Skeletal muscle satellite cell (primary cell): Measurements from ENCODE around the gene ADK.
"Not testable (repeated sequence)": the region's sequence is repeated elsewhere in the genome, so short reads cannot be mapped to it uniquely, and the experiment has no call there.

ENCODE experiments used
- H3K27me3 ChIP-seq: 2 replicates; pipeline ENCODE4 v1.7.0; 2013; ENCODE audit warnings: low read length; ENCODE audit not compliant: control insufficient read depth, insufficient read depth
- H3K36me3 ChIP-seq: 2 replicates; pipeline ENCODE4 v1.7.0; 2013; ENCODE audit warnings: mild to moderate bottlenecking, control low read depth, low read length; ENCODE audit not compliant: insufficient read depth
- H3K4me1 ChIP-seq: 2 replicates; pipeline ENCODE4 v1.7.0; 2013; ENCODE audit warnings: low read length; ENCODE audit not compliant: control insufficient read depth, insufficient read depth
- H3K4me2 ChIP-seq: 2 replicates; pipeline ENCODE4 v1.7.0; 2013; ENCODE audit warnings: mild to moderate bottlenecking, low read length
- H3K4me3 ChIP-seq: 2 replicates; pipeline ENCODE4 v1.7.0; 2013; ENCODE audit warnings: low read length
- H3K9ac ChIP-seq: 2 replicates; pipeline ENCODE4 v1.7.0; 2013; ENCODE audit warnings: mild to moderate bottlenecking, low read depth, low read length, moderate library complexity
- H3K9me3 ChIP-seq: replicated peaks from 2 replicates; pipeline ENCODE4 v1.7.0; 2013; ENCODE audit warnings: mild to moderate bottlenecking, control low read depth, low read length

The ADK gene

DNA sequence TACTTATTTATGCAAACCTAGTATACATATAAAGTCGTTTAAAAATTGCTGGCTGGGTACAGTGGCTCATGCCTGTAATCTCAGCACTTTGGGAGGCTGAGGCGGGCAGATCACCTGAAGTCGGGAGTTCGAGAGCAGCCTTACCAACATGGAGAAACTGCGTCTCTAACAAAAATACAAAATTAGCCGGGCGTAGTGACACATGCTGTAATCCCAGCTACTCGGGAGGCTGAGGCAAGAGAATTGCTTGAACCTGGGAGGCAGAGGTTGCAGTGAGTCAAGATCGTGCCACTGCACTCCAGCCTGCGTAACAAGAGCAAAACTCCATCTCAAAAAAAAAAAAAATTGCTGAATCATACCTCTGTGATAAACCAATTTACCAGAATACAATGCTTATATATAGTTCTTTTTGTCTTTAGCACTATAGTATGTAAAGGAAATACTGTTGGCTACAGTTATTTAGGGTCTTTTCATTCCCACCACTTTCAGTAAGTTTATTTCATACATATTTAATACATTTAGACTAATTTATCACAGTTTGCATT lies 325.2 kb downstream of the ADK start:
- H3K4me2 ChIP-seq, H3K4me1 ChIP-seq, H3K9ac ChIP-seq, H3K4me3 ChIP-seq, H3K36me3 ChIP-seq, H3K9me3 ChIP-seq, H3K27me3 ChIP-seq: not testable (repeated sequence)

GRCh38 chr10:74480778-74481177 lies 329.8 kb downstream of the ADK start:
- Histone ChIP-seq H3K4me3 (no peak overlapping the region), H3K4me1 (no peaks in the 10 kb centered on the region), H3K4me2 (no peak overlapping the region), H3K9ac (no peak overlapping the region), H3K36me3 (no peaks in the 10 kb centered on the region), H3K9me3 (no peaks in the 10 kb centered on the region), H3K27me3 (no peaks in the 10 kb centered on the region)

DNA sequence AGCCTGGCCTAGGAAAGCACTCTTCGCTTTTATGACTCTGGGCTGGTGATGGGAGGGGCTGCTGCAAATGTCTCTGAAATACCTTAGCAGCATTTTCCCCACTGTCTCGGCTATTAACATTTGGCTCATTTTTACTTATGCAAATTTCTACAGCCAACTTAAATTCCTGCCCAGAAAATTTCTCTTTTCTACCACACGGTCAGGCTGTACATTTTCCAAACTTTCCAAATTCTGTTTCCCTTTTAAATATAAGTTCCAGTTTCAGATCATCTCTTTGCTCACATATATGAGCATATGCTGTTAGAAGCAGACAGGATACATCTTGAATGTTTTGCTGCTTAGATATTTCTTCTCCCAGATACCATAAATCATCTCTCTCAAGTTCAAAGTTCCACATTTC lies 332.3 kb downstream of the ADK start:
- Histone ChIP-seq H3K4me3 (no peak overlapping the region), H3K27me3 (no peaks in the 10 kb centered on the region), H3K36me3 (no peaks in the 10 kb centered on the region), H3K9me3 (no peaks in the 10 kb centered on the region), H3K4me1 (no peaks in the 10 kb centered on the region), H3K4me2 (no peak overlapping the region), H3K9ac (no peak overlapping the region)

DNA sequence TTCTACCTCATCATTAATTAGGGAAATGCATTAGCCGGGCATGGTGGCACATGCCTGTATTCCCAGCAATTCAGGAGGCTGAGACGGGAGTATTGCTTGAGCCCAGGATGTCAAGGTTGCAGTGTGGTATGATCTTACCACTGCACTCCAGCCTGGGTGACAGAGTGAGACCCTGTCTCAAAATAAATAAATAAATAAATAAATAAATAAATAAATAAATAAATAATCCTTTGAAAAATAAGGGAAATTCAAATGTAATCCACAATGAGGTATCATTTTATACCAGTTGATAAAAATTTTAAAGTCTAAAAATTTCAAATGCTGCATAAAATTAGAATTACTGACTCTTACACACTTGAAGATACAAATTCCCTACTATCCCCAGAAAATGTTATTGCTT lies 334.3 kb downstream of the ADK start:
- no peak overlapping the region for H3K9ac ChIP-seq
- H3K4me1 ChIP-seq, result no peaks in the 10 kb centered on the region
- no peaks in the 10 kb centered on the region for H3K9me3 ChIP-seq
- H3K36me3 ChIP-seq, result no peaks in the 10 kb centered on the region
- H3K4me2 ChIP-seq, result no peak overlapping the region
- H3K4me3 ChIP-seq, result no peak overlapping the region
- no peaks in the 10 kb centered on the region for H3K27me3 ChIP-seq

GRCh38 chr10:74486659-74487058 lies 335.6 kb downstream of the ADK start:
- H3K9ac ChIP-seq, result no peak overlapping the region
- no peaks in the 10 kb centered on the region for H3K27me3 ChIP-seq
- H3K4me3 ChIP-seq, result no peak overlapping the region
- H3K4me1 ChIP-seq, result no peaks in the 10 kb centered on the region
- H3K9me3 ChIP-seq, result no peaks in the 10 kb centered on the region
- H3K4me2 ChIP-seq, result no peak overlapping the region
- H3K36me3 ChIP-seq, result no peaks in the 10 kb centered on the region

- Histone ChIP-seq H3K36me3 (no peaks in the 10 kb centered on the region), H3K9ac (no peak overlapping the region), H3K4me3 (no peak overlapping the region), H3K9me3 (no peaks in the 10 kb centered on the region), H3K4me1 (no peaks in the 10 kb centered on the region), H3K27me3 (no peaks in the 10 kb centered on the region), H3K4me2 (no peak overlapping the region)
Measured at GRCh38 chr10:74488907-74489306, 337.9 kb downstream of the ADK start.

- Histone ChIP-seq H3K36me3 (no peaks in the 10 kb centered on the region), H3K4me2 (no peak overlapping the region), H3K4me3 (no peak overlapping the region), H3K27me3 (no peaks in the 10 kb centered on the region), H3K4me1 (no peaks in the 10 kb centered on the region), H3K9ac (no peak overlapping the region), H3K9me3 (no peaks in the 10 kb centered on the region)
Measured at GRCh38 chr10:74490551-74490950, 339.5 kb downstream of the ADK start.

GRCh38 chr10:74491014-74491413 lies 340.0 kb downstream of the ADK start:
- H3K4me2 ChIP-seq, result no peak overlapping the region
- H3K36me3 ChIP-seq, result no peaks in the 10 kb centered on the region
- no peaks in the 10 kb centered on the region for H3K27me3 ChIP-seq
- no peak overlapping the region for H3K9ac ChIP-seq
- no peaks in the 10 kb centered on the region for H3K4me1 ChIP-seq
- H3K9me3 ChIP-seq, result no peaks in the 10 kb centered on the region
- H3K4me3 ChIP-seq, result no peak overlapping the region

- H3K4me2 ChIP-seq, H3K9ac ChIP-seq, H3K27me3 ChIP-seq, H3K36me3 ChIP-seq, H3K9me3 ChIP-seq, H3K4me3 ChIP-seq: not testable (repeated sequence)
- peaks cover 14% of the 10 kb centered on the region for H3K4me1 ChIP-seq
Measured at GRCh38 chr10:74496276-74496675, 345.3 kb downstream of the ADK start.

- H3K4me2 ChIP-seq, H3K4me3 ChIP-seq, H3K9ac ChIP-seq, H3K9me3 ChIP-seq, H3K36me3 ChIP-seq, H3K27me3 ChIP-seq: not testable (repeated sequence)
- peaks cover 34% of the 10 kb centered on the region for H3K4me1 ChIP-seq
Measured at GRCh38 chr10:74498664-74499063, 347.6 kb downstream of the ADK start.

DNA sequence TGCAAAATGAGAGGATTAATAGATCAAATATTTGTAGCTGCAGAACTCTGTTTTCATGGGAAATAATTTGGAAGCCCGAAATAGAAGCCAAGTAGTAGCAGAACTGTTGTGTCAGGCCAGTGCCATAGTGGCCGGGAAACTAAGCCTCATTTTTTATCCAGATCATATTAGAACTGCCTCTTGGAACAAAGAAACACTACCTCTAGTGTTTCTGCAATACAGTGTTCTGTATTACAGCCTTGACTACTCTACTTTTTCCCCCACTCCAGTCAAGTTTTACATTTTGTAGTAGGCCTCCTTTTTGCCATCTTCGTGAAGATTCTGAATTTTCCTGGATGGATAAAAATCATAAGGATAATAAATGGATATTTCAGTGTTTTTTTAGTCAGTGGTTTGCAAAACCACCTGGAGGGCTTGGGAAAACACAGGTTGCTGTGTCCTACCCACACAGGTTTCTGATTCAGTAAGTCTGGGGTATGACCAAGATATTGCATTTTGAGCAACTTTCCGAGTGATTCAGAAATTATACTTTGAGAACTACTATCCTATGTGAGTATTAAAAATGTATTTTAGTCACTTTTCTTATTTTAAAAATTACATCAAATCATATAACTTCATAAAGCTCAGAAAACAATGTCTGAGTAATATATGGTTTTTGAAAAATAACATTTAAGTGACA lies 349.1 kb downstream of the ADK start:
- Histone ChIP-seq H3K9ac (no peak overlapping the region), H3K36me3 (no peaks in the 10 kb centered on the region), H3K9me3 (no peaks in the 10 kb centered on the region), H3K4me2 (peak overlapping the region; percentile 24), H3K4me3 (no peak overlapping the region), H3K27me3 (no peaks in the 10 kb centered on the region), H3K4me1 (peaks cover 40% of the 10 kb centered on the region)

DNA sequence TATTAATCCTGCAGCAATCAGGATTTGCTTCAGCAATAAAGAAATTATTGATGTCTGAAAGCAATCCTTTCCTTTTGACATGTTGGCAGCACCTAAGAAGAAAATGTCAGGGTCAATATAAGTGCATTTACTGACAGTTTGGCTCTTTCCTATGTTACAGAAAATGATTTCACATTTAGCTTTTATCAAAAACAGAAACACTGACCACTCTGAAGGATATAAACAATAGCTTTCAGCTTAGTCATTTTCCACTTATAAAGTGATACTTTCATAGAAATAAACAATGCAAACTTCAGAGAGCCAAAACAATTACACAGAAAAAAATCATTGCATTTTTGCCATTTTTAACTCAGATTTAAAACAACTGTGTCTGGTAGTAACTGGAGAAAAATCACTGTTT lies 349.8 kb downstream of the ADK start:
- Histone ChIP-seq H3K9me3 (no peaks in the 10 kb centered on the region), H3K4me3 (no peak overlapping the region), H3K36me3 (no peaks in the 10 kb centered on the region), H3K4me2 (peak overlapping the region; percentile 24), H3K27me3 (no peaks in the 10 kb centered on the region), H3K4me1 (peaks cover 40% of the 10 kb centered on the region), H3K9ac (no peak overlapping the region)
